ENCODE results near the gene CCDC92. TPM values are rescaled to one million over a fixed set of nuclear protein-coding genes. Genes with fewer than 3 reads are reported as not detected.

The CCDC92 gene
- total RNA-seq, 4 donors from 2014 or later: 23.1 to 33.3 (median 30.9) TPM

DNA sequence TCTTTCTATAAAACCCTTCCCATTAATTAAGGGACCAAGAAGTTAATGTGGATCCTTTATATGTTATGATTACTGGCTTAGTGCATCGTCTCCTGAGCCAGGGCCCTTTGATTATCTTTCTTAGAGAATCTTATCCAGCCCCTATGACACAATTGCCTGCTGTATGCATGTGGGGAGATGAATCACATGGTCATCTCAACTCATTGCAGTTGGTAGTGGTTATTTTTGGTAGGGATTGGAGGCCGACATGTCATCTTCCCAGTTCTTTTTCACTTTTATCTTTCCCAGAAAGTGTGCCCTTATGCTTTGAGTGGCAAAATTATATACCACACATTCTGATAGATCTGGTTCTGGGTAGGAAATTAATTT lies 26.3 kb upstream of the CCDC92 start:
- no peak for TF ChIP-seq POLR2A (IDR thresholded peaks at IDR 0.05)
- TF ChIP-seq, protein P1, sequence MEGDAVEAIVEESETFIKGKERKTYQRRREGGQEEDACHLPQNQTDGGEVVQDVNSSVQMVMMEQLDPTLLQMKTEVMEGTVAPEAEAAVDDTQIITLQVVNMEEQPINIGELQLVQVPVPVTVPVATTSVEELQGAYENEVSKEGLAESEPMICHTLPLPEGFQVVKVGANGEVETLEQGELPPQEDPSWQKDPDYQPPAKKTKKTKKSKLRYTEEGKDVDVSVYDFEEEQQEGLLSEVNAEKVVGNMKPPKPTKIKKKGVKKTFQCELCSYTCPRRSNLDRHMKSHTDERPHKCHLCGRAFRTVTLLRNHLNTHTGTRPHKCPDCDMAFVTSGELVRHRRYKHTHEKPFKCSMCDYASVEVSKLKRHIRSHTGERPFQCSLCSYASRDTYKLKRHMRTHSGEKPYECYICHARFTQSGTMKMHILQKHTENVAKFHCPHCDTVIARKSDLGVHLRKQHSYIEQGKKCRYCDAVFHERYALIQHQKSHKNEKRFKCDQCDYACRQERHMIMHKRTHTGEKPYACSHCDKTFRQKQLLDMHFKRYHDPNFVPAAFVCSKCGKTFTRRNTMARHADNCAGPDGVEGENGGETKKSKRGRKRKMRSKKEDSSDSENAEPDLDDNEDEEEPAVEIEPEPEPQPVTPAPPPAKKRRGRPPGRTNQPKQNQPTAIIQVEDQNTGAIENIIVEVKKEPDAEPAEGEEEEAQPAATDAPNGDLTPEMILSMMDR (IDR thresholded peaks at IDR 0.05): no peak
- peaks cover 0 to 58% (median 0%) of the 10 kb centered on the region in 3 donors for H3K36me3 ChIP-seq

DNA sequence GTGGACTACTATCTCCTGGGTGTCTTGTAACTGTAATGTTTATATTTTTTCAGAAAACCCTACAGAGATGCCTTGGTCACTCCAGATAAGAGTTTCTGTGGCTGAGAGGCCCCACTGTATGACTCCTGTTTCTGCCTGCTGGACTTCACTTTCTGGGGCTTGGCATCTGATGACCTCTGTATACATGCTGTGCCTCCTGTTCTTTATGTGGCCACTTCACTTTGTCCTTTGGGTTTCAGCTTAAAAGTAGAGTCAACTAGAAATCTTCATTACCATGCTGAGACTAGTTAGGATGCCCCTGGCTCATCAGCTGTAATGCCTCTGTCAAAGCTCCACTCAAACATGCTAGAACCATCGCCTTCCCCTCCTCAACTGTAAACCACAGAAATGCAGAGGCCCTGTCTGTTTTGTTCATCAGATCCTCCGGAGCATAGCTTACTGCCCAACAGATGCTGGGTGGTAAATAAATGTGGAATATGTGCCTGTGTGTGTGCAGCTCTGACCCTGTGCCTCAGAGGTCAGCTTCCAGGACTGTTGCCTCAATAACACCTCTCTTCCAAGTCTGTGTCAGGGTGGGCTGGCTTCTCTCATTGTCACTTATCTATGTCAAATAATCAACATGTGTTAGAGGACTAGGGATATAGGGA lies 25.8 kb upstream of the CCDC92 start:
- no peaks in the 10 kb centered on the region for H3K4me1 ChIP-seq

More for the DNA sequence above, 26.3 kb upstream of the CCDC92 start:
- no peak overlapping the region for H3K27ac ChIP-seq
- no peaks in the 10 kb centered on the region for H3K9me3 ChIP-seq
- DNase-seq: no peak
- no peaks in the 10 kb centered on the region for H3K4me1 ChIP-seq
- no peak overlapping the region for H3K4me3 ChIP-seq
- no peaks in the 10 kb centered on the region for H3K27me3 ChIP-seq

DNA sequence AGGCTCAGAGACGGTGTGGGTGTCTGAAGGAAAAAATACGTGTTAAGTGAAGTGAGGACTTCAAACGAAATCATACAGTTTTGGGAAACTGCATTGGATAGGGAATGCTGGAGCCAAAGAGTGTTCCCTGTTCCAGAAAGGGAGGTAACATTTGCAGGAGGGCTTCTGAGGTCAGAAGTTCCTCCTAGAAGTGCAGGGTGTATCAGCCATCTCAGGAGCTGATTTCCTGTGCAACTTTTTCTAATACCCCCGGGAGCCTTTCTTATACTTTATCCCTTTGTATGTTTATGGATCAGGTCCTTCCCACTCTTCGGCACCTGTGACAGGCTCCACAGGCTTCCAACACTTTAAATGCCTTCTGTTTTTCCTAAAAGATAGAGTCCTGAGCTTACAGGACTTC lies 25.3 kb upstream of the CCDC92 start:
- no peaks in the 10 kb centered on the region for H3K9me3 ChIP-seq
- H3K4me1 ChIP-seq: peaks cover 0 to 3% (median 0%) of the 10 kb centered on the region in 4 donors
- H3K27ac ChIP-seq: no peak overlapping the region
- TF ChIP-seq, protein P1 (IDR thresholded peaks at IDR 0.05): no peak
- no peak for TF ChIP-seq POLR2A (IDR thresholded peaks at IDR 0.05)
- no peak for DNase-seq
- H3K36me3 ChIP-seq: peaks cover 0 to 55% (median 0%) of the 10 kb centered on the region in 3 donors
- H3K4me3 ChIP-seq: no peak overlapping the region
- no peaks in the 10 kb centered on the region for H3K27me3 ChIP-seq

More for the DNA sequence above, 25.8 kb upstream of the CCDC92 start:
- Histone ChIP-seq H3K4me3 (no peak overlapping the region), H3K27ac (no peak overlapping the region), H3K36me3 (peaks cover 0 to 53% (median 0%) of the 10 kb centered on the region in 3 donors), H3K9me3 (no peaks in the 10 kb centered on the region), H3K27me3 (no peaks in the 10 kb centered on the region)
- no peak for DNase-seq
- TF ChIP-seq POLR2A (IDR thresholded peaks at IDR 0.05): no peak
- TF ChIP-seq, protein P1 (IDR thresholded peaks at IDR 0.05): no peak

DNA sequence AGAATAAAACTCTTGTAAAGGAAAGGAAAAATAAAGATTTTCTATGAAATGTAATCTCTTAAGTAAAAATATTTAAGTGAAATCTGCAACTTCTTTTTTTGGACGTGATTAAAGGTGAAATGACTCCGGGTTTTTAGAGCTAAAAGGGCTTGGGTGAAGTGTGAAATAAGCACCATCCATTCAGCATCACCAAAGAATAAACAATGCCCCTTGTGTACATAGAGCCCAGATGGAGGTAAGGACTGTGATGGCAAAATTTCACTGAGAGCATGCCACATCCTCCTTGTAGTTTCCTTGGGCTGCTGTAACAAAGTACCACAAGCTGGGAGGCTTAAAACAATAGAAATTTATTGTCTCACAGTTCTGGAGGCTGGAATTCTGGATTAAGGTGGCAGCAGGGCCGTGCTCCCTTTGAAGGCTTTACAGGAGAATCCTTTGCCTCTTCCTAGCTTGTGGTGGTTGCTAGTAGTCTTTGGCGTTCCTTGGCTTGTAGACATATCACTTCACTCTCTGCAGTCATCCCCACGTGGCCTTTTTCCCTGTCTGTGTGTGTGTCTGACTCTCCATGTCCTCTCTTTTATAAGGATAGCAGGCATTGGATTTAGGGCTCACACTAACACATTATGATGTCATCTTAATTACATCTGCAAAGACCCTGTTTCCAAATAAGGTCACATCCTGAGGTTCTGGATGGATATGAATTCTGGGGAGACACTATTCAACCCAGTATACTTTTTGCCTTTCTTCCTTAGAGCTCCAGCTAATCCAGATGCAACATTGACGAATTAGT lies 24.6 kb upstream of the CCDC92 start:
- H3K27ac ChIP-seq: no peak overlapping the region
- TF ChIP-seq, protein P1 (IDR thresholded peaks at IDR 0.05): no peak
- TF ChIP-seq POLR2A (IDR thresholded peaks at IDR 0.05): no peak
- H3K4me1 ChIP-seq: peaks cover 0 to 9% (median 0%) of the 10 kb centered on the region in 4 donors
- H3K9me3 ChIP-seq: no peaks in the 10 kb centered on the region
- no peaks in the 10 kb centered on the region for H3K27me3 ChIP-seq
- peaks cover 0 to 58% (median 0%) of the 10 kb centered on the region in 3 donors for H3K36me3 ChIP-seq
- DNase-seq: no peak
- no peak overlapping the region for H3K4me3 ChIP-seq

DNA sequence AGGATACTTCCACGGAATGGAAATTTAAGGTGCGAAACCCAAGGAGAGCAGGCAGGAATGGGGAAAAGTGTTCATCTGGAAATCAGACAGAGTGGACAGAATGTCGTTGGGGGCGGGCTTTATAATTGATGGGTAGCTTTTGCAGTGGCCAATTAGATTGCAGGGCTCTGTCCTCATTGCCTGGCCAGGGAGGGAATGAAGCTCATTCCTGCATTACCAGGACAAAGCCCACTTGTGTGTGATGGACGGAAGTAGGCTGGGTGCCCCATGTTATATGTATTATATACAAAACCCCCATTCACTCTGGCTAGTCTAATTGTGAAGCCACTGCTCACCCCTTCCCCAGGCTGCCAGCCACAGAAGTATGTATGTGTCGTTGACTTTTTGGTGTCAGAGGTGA lies 23.9 kb upstream of the CCDC92 start:
- Histone ChIP-seq H3K4me3 (no peak overlapping the region), H3K27ac (no peak overlapping the region), H3K9me3 (no peaks in the 10 kb centered on the region), H3K36me3 (peaks cover 0 to 54% (median 0%) of the 10 kb centered on the region in 3 donors), H3K4me1 (peaks cover 0 to 13% (median 0%) of the 10 kb centered on the region in 4 donors), H3K27me3 (no peaks in the 10 kb centered on the region)
- no peak for DNase-seq
- TF ChIP-seq, protein P1 (IDR thresholded peaks at IDR 0.05): no peak
- no peak for TF ChIP-seq POLR2A (IDR thresholded peaks at IDR 0.05)
